ENCODE measurements around the gene CFAP92.

- no peak for TF ChIP-seq CTCF (IDR thresholded peaks at IDR 0.05)
- no peak for TF ChIP-seq POLR2AphosphoS5 (IDR thresholded peaks at IDR 0.05)
- TF ChIP-seq EP300 (IDR thresholded peaks at IDR 0.05), result no peak
These were observed 18.6 kb downstream of the CFAP92 start for GRCh38 chr3:128975276-128975675.

Data from sigmoid colon (tissue), 4 donors.